Ovary (tissue), 3 donors: Measurements from ENCODE around the gene ELF5.

Experiments used
- CTCF ChIP-seq, 3 donors: fragments of 450-650 bp in 2 of 3; fragments of 200-600 bp in 1 of 3; IDR thresholded peaks; one replicate each; pipeline versions ENCODE4 v1.5.1 to v1.8.0; 2016 to 2022; ENCODE audit warnings: antibody characterized with exemption in 3 of 3, mild to moderate bottlenecking in 1 of 3
- EP300 ChIP-seq: sonication (generic); formaldehyde crosslinking; IDR thresholded peaks from one replicate; pipeline ENCODE4 v1.6.1; 2017; ENCODE audit warnings: antibody characterized with exemption
- POLR2A ChIP-seq: fragments of 450-650 bp; IDR thresholded peaks from one replicate; pipeline ENCODE4 v1.6.1; 2017; ENCODE audit warnings: antibody characterized with exemption, mild to moderate bottlenecking, moderate library complexity
- donor health status: DM: no; HTN: no; CAD: no.

GRCh38 chr11:34546511-34547209 is 33.1 kb upstream of the ELF5 start:
- TF ChIP-seq POLR2A (no peak), CTCF (IDR thresholded peaks at IDR 0.05) (no peak), EP300 (no peak)
